GM12865 (cell line): ENCODE data around the gene PDPK1.

Source experiments
- DNase-seq: peaks from one replicate; pipeline ENCODE4 v3.0.0; 2010; ENCODE audit warnings: low read depth
- H3K4me3 ChIP-seq: 2 replicates; pipeline ENCODE4 v1.5.1; 2011; ENCODE audit warnings: mild to moderate bottlenecking, low read depth, low read length, control low read depth
- CTCF ChIP-seq: IDR thresholded peaks from 2 replicates; pipeline ENCODE4 v1.5.1; 2011; ENCODE audit warnings: low read length, control low read depth, low read depth, inconsistent platforms; ENCODE audit not compliant: insufficient read depth; ENCODE audit errors: missing control alignments

The PDPK1 gene

GRCh38 chr16:2499890-2500429 is 37.9 kb upstream of the PDPK1 start:
- DNase-seq, result no peak
- TF ChIP-seq CTCF, result no peak
- H3K4me3 ChIP-seq, result no peak overlapping the region

GRCh38 chr16:2500430-2500917 is 37.3 kb upstream of the PDPK1 start:
- no peak for TF ChIP-seq CTCF
- H3K4me3 ChIP-seq, result no peak overlapping the region
- DNase-seq, result no peak

GRCh38 chr16:2500918-2501750 is 36.7 kb upstream of the PDPK1 start:
- H3K4me3 ChIP-seq, result no peak overlapping the region

GRCh38 chr16:2501946-2502895 is 35.6 kb upstream of the PDPK1 start:
- no peak for TF ChIP-seq CTCF
- H3K4me3 ChIP-seq, result no peak overlapping the region
- no peak for DNase-seq

More at GRCh38 chr16:2500918-2501750, 36.7 kb upstream of the PDPK1 start:
- peak; percentile 98 for TF ChIP-seq CTCF
- DNase-seq, result peak; percentile 81

GRCh38 chr16:2505695-2506094 is 32.1 kb upstream of the PDPK1 start:
- no peak for TF ChIP-seq CTCF
- H3K4me3 ChIP-seq, result no peak overlapping the region
- DNase-seq, result no peak

GRCh38 chr16:2507052-2507659 is 30.7 kb upstream of the PDPK1 start:
- peak; percentile 14 for TF ChIP-seq CTCF
- peak; percentile 79 for DNase-seq
- H3K4me3 ChIP-seq, result no peak overlapping the region
